ENCODE results near the gene APOD. TPM values are rescaled to one million over a fixed set of nuclear protein-coding genes. Genes with fewer than 3 reads are reported as not detected.

The APOD gene
- total RNA-seq = 1.3 and 2.0 TPM in 2 replicates

DNA sequence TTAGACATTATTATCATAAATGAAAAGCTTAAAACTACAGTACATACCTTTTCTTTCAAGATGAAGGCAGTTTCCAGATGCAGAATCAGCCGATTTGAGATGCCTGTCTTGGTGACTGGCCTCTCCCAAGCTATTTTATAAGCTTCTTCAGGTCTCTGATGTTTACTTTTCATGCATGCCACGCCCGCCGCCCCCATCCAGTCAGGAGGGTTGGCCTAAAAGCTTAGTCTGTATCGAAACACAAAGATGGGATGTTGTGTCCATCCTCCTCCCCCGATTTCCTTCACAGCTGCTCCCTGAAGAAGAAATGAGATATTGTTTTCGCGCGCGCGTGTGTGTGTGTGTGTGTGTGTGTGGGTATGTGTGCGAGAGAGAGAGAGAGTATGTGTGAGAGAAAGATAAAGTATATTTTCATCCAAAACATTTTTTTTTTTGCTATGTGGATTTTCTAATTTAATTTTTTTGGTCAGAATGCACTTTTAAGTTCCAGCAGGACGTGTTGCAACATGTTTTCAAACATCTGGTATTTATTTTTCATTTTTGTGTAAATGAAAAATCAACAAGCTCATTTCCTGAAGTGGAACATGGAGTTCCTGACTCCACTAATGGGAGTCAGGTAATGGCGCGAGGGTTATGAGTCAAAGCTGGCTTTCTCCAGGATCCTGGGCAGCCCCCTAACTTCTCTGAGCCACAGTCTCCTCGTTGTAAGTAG, at the start of gene APOD:
Gene APOD (minus strand): TSS at position 110 of the 712 bp plus-strand sequence. CDS start 4,479 bp downstream, outside the sequence.

DNA sequence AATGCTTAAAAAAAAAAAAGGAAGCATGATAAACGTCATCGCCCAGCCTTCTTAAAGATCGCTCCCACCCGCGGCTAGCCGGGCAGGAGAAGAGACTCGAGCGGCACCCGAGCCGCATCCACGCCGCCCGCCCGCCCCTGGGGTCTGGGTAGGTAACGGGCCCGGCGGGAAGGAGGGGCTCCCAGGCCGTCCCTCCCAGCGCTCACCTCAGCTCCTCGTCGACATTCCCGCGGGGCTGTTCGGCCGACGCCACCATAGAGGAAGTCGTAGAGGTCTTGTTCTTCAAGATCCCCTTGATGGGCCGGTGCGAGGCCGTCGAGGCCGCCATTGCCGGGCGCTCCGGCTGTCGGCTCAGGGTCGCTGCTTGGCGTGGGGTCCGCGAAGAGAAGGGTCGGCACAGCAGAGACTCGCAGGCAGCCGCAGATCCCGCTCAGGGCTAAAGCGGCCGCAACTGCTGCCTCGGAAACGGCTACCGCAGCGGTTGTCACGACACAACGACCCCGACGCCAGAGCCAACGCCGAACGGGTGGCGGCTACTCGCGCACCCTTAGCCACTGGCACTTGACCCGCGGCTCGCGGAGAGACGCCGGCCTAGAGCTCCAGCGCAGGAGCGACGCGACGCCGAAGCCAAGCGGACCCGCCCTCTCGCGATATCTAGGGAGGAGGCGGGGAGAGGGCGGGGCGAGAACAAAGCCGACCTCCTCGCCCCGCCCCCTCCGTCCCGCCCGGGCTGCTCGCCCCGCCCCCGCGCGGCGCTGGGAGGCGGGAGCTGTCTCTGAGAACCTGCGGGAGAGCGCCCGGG, 40.8 kb downstream of the APOD start, which contains the start of gene PPP1R2:
Gene PPP1R2 (minus strand): TSS at position 628 of the 802 bp plus-strand sequence. CDS start 300 bp downstream, at position 328.

Small RNA genes lying within 50 kb of the gene (small RNA-seq; reads per million reads assigned to genes)
- gene RN7SL73P (ENCODE audit: low replicate concordance) = not detected
- gene RNU6ATAC24P (ENCODE audit: low replicate concordance) = not detected

Other genes starting within 250 kb of the APOD start
- 75.6 and 88.4 TPM in 2 replicates for gene ACAP2, start 140.9 kb downstream of the APOD start, total RNA-seq
- gene PPP1R2, start 40.6 kb downstream of the APOD start, total RNA-seq = 48.8 and 85.6 TPM in 2 replicates
- 0.88 TPM in 1 of 2 replicates, not detected in the other for gene MUC20, start 137.0 kb upstream of the APOD start, total RNA-seq
- gene MUC4, start 228.0 kb upstream of the APOD start, total RNA-seq = not detected in 2 replicates